ENCODE data around the gene LRRC1. TPM values are rescaled to one million over a fixed set of nuclear protein-coding genes. Genes with fewer than 3 reads are reported as not detected.

Gene LRRC1
- total RNA-seq, 1 donor from 2014 or later, result 14.3 TPM

DNA sequence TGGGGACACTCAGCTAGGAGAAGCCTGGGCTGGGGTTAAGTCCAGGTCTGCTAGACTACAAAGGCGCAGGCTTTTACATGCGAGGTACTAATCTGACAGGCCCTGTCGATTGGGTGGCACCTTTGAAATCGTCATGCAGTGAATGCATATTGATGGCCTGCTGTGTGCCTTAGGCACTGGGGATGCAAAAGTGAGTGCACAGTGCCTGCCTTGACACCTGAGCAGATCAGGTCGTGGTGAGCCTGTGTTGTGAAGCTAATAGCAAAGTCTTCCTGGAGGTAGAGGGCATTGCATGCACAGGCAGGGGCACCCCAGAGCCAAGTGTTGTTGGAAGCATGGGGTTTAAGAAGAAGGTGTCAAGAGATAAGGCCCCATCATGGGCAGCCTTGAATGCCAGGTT, 16.9 kb downstream of the LRRC1 start:
- Histone ChIP-seq H3K9me3 (ENCODE audit: insufficient read depth, low read depth, low read length) (no peaks in the 10 kb centered on the region), H3K4me1 (ENCODE audit: insufficient read depth, low read length) (no peaks in the 10 kb centered on the region), H4K20me1 (ENCODE audit: insufficient read depth, low read length) (peaks cover 24% of the 10 kb centered on the region), H3K4me2 (ENCODE audit: low read length) (no peak overlapping the region), H3K79me2 (ENCODE audit: insufficient read depth, low read length) (peaks cover 8% of the 10 kb centered on the region), H3K9ac (ENCODE audit: low read length) (no peak overlapping the region), H3K27ac (ENCODE audit: low read depth, low read length) (no peak overlapping the region), H3K4me3 (ENCODE audit: insufficient read depth, low read depth, low read length) (no peak overlapping the region), H2AFZ (ENCODE audit: low read depth, low read length) (no peak overlapping the region), H3K36me3 (ENCODE audit: insufficient read depth, low read length) (no peaks in the 10 kb centered on the region), H3K27me3 (ENCODE audit: insufficient read depth, low read length) (no peaks in the 10 kb centered on the region)
- DNase-seq (ENCODE audit: low read depth) (no peak), FAIRE-seq (no peak)
- H3K27ac Mint-ChIP-seq (ENCODE audit: unreplicated experiment), result no peak overlapping the region
- H3K4me1 Mint-ChIP-seq (ENCODE audit: low read depth, unreplicated experiment), result peaks cover 24% of the 10 kb centered on the region
- no peak overlapping the region for H3K4me3 Mint-ChIP-seq (ENCODE audit: unreplicated experiment)
- no peaks in the 10 kb centered on the region for H3K27me3 Mint-ChIP-seq (ENCODE audit: low read depth, unreplicated experiment)
- no peaks in the 10 kb centered on the region for H3K9me3 Mint-ChIP-seq (ENCODE audit: unreplicated experiment)
- TF ChIP-seq, protein P1, sequence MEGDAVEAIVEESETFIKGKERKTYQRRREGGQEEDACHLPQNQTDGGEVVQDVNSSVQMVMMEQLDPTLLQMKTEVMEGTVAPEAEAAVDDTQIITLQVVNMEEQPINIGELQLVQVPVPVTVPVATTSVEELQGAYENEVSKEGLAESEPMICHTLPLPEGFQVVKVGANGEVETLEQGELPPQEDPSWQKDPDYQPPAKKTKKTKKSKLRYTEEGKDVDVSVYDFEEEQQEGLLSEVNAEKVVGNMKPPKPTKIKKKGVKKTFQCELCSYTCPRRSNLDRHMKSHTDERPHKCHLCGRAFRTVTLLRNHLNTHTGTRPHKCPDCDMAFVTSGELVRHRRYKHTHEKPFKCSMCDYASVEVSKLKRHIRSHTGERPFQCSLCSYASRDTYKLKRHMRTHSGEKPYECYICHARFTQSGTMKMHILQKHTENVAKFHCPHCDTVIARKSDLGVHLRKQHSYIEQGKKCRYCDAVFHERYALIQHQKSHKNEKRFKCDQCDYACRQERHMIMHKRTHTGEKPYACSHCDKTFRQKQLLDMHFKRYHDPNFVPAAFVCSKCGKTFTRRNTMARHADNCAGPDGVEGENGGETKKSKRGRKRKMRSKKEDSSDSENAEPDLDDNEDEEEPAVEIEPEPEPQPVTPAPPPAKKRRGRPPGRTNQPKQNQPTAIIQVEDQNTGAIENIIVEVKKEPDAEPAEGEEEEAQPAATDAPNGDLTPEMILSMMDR (IDR thresholded peaks at IDR 0.05; ENCODE audit: insufficient read depth, low read depth, low read length), result no peak
- no peak for TF ChIP-seq EZH2 (IDR thresholded peaks at IDR 0.05; ENCODE audit: insufficient read depth, low read length)
- H3K36me3 Mint-ChIP-seq (ENCODE audit: low read depth, unreplicated experiment), result no peaks in the 10 kb centered on the region

DNA sequence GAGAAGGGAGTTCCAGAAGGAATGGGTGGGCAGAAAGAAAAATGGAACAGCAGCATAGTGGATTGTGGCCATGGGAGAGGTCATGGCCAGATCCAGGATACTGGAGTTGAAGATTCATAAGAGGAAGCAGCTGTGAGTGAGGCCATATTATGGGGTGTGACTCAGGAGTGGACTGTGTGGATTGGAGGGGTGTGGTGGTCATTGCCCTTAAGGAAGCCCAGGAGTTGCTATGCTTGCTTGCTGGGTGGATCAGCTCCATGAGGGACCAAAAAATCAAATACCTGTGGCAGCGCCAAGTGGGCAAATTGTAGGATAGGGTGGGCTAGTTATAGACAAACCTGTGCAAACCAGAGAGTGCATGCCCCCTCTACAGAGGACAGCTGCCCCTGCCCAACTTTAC, 18.3 kb downstream of the LRRC1 start:
- Histone ChIP-seq H3K79me2 (ENCODE audit: insufficient read depth, low read length) (peaks cover 8% of the 10 kb centered on the region), H3K4me1 (ENCODE audit: insufficient read depth, low read length) (no peaks in the 10 kb centered on the region), H3K27ac (ENCODE audit: low read depth, low read length) (no peak overlapping the region), H3K36me3 (ENCODE audit: insufficient read depth, low read length) (no peaks in the 10 kb centered on the region), H3K27me3 (ENCODE audit: insufficient read depth, low read length) (no peaks in the 10 kb centered on the region), H3K9ac (ENCODE audit: low read length) (no peak overlapping the region), H3K9me3 (ENCODE audit: insufficient read depth, low read depth, low read length) (no peaks in the 10 kb centered on the region), H4K20me1 (ENCODE audit: insufficient read depth, low read length) (peaks cover 24% of the 10 kb centered on the region), H3K4me3 (ENCODE audit: insufficient read depth, low read depth, low read length) (no peak overlapping the region), H2AFZ (ENCODE audit: low read depth, low read length) (no peak overlapping the region), H3K4me2 (ENCODE audit: low read length) (no peak overlapping the region)
- H3K9me3 Mint-ChIP-seq (ENCODE audit: unreplicated experiment), result no peaks in the 10 kb centered on the region
- DNase-seq (ENCODE audit: low read depth) (no peak), FAIRE-seq (no peak)
- H3K4me3 Mint-ChIP-seq (ENCODE audit: unreplicated experiment), result no peak overlapping the region
- no peaks in the 10 kb centered on the region for H3K36me3 Mint-ChIP-seq (ENCODE audit: low read depth, unreplicated experiment)
- TF ChIP-seq, protein P1 (IDR thresholded peaks at IDR 0.05; ENCODE audit: insufficient read depth, low read depth, low read length), result no peak
- no peak for TF ChIP-seq EZH2 (IDR thresholded peaks at IDR 0.05; ENCODE audit: insufficient read depth, low read length)
- peak overlapping the region; percentile 2 for H3K27ac Mint-ChIP-seq (ENCODE audit: unreplicated experiment)
- H3K4me1 Mint-ChIP-seq (ENCODE audit: low read depth, unreplicated experiment), result peaks cover 23% of the 10 kb centered on the region
- H3K27me3 Mint-ChIP-seq (ENCODE audit: low read depth, unreplicated experiment), result no peaks in the 10 kb centered on the region

- peaks cover 27% of the 10 kb centered on the region for H4K20me1 ChIP-seq (ENCODE audit: insufficient read depth, low read length)
- no peak overlapping the region for H2AFZ ChIP-seq (ENCODE audit: low read depth, low read length)
- no peaks in the 10 kb centered on the region for H3K36me3 Mint-ChIP-seq (ENCODE audit: low read depth, unreplicated experiment)
- no peak overlapping the region for H3K27ac ChIP-seq (ENCODE audit: low read depth, low read length)
- no peaks in the 10 kb centered on the region for H3K9me3 Mint-ChIP-seq (ENCODE audit: unreplicated experiment)
- peaks cover 8% of the 10 kb centered on the region for H3K79me2 ChIP-seq (ENCODE audit: insufficient read depth, low read length)
- H3K4me1 ChIP-seq (ENCODE audit: insufficient read depth, low read length), result no peaks in the 10 kb centered on the region
- no peaks in the 10 kb centered on the region for H3K9me3 ChIP-seq (ENCODE audit: insufficient read depth, low read depth, low read length)
- H3K4me1 Mint-ChIP-seq (ENCODE audit: low read depth, unreplicated experiment), result peaks cover 20% of the 10 kb centered on the region
- FAIRE-seq, result no peak
- TF ChIP-seq, protein P1 (IDR thresholded peaks at IDR 0.05; ENCODE audit: insufficient read depth, low read depth, low read length), result no peak
- no peak for TF ChIP-seq EZH2 (IDR thresholded peaks at IDR 0.05; ENCODE audit: insufficient read depth, low read length)
- H3K4me3 Mint-ChIP-seq (ENCODE audit: unreplicated experiment), result no peak overlapping the region
- no peaks in the 10 kb centered on the region for H3K27me3 Mint-ChIP-seq (ENCODE audit: low read depth, unreplicated experiment)
- no peaks in the 10 kb centered on the region for H3K27me3 ChIP-seq (ENCODE audit: insufficient read depth, low read length)
- H3K27ac Mint-ChIP-seq (ENCODE audit: unreplicated experiment), result no peak overlapping the region
- no peak for DNase-seq (ENCODE audit: low read depth)
- H3K36me3 ChIP-seq (ENCODE audit: insufficient read depth, low read length), result no peaks in the 10 kb centered on the region
- H3K9ac ChIP-seq (ENCODE audit: low read length), result no peak overlapping the region
- no peak overlapping the region for H3K4me2 ChIP-seq (ENCODE audit: low read length)
- H3K4me3 ChIP-seq (ENCODE audit: insufficient read depth, low read depth, low read length), result no peak overlapping the region
These were observed 19.0 kb downstream of the LRRC1 start for GRCh38 chr6:53813801-53814200.

Measured in astrocyte (in vitro differentiated cells and primary cell).